Activated CD8-positive, alpha-beta memory T cell treated with anti-CD3 and anti-CD28 coated beads, Interleukin-2, amount 50 U/mL, for 1 hour (primary cell): Measurements from ENCODE around the gene NDE1.

ENCODE experiments used
- DNase-seq: peaks from one replicate; pipeline ENCODE4 v3.0.0-alpha.2; 2020; ENCODE audit errors: extremely low read depth

Gene NDE1

DNA sequence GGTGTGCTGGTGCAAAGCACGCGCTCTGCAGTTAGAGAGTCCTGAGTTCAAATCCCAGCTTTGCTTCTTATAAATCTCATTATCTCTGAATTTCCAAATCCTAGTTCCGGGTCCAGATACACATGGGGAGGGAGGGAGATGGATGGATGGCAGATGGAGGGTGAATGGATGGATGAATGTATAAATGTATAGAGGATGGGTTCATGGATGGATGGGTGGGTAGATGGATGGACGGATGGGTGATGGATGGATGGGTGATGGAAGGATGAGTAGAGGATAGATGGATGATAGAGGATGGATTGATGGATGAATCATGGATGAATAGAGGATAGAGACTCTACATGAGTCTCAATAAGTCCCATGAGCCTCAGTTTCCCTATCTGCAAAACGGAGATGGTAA, 116.9 kb downstream of the NDE1 start:
- DNase-seq = no peak

DNA sequence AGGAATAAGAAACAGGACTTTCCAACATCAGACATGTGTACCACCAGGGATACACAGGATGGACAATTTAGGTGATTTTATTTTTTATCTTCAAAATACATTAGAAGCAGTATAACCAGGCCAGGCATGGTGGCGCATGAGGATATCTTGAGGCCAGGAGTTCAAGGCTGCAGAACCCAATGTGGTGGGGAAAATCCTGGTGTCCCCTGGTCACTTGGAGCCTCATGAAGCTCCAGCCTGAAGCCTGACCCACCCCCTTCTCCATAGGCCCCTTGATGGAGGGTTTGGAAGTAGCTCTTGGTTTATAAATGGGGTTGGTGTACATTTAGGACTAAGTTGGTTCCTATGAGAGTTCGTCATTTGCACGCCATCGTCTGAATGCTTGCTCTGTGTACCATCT, 118.2 kb downstream of the NDE1 start:
- DNase-seq = no peak

DNA sequence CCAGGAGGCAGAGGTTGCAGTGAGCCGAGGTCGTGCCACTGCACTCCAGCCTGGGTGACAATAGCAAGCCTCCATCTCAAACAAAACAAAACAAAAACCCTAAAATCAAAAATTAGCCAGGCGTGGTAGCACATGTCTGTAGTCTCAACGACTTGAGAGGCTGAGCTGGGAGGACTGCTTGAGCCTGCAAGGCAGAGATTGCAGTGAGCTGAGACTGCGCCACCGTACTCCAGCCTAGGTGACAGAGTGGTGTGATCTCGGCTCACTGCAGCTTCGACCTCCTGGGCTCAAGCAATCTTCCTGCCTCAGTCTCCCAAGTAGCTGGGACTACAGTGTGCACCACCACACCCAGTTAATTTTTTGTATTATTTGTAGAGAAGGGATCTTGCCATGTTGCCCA, 119.2 kb downstream of the NDE1 start:
- DNase-seq = no peak

DNA sequence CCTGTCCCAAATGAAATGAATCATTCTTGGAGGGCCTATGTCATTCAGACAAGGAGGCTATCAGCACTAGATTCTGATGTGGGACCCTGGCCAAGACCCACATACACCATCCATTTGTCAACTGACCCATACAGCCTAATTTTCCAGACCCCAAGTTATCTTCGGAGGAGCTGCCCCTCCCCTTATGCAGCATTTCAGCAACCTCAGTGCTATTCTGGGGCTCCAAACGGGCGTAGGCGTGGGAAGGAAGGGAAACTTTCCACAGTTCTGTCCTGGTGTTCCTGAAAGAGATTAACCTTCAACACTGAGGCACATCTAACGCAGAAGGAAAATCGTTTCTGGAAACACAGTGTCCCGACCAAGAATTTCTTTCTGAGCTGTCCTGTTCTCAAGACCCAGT, 120.1 kb downstream of the NDE1 start:
- DNase-seq = no peak

DNA sequence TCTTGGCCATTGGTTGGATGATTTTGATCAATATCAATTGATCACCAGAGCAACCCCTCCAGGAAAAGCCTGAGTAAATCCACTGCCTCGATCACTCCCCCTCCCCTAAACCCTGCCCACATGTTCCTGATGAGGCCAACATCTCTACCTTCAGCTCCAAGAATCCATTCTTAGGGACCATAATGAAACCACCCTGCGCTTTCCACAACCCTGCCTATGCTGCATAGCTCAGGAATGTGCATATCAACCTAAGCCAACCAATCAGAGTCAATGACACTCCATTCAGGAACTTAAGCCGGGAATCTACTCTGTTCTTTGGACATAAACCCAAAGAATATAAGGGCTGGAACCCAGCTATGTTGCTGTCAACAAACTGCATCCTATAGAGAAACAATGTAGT, 120.5 kb downstream of the NDE1 start:
- DNase-seq = no peak

DNA sequence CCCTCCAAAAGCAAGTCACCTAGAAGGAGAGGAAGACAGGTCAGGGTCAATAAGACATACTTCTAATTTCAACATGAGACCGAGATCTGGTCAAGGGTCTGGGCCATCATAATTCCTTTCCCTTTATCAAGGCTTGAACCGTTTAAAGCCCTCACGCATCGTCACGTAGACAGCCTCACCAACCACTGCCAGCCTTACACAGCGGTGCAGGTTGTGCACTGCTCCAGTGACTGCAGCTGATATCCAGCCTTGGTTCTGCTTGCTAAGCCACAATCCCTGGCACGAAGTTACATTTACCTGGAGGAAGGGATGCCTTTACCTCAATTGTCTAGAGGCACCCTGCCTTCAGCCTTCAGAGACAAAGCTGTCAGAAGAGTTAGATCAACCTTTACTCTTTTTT, 121.6 kb downstream of the NDE1 start:
- DNase-seq = no peak

DNA sequence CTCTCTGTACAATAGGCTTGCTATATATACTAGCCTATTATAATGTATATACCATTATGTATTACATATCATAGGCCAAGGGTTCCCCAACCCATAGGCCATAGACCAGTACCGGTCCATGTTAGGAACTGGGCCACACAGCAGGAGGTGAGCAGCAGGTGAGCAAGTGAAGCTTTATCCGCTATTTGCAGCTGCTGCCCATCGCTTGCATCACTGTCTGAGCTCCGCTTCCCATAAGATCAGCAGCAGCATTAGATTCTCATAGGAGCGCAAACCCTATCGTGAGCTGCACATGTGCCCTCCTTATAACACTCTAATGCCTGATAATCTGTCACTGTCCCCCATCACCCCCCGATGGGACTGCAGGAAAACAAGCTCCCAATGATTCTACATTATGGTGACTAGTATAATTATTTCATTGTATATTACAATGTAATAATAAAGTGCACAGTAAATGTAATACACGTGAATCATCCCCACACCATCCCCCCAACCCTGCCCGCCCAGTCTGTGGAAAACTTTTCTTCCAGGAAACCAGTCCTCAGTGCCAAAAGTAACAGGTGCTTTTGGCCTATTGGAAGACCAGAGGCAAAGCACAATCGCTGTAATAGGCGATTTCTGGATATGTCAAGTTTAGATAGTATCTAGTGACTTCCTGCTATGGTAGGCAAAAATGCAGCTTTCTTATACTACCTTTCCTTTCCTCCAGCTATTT, 122.7 kb downstream of the NDE1 start:
- DNase-seq = no peak

DNA sequence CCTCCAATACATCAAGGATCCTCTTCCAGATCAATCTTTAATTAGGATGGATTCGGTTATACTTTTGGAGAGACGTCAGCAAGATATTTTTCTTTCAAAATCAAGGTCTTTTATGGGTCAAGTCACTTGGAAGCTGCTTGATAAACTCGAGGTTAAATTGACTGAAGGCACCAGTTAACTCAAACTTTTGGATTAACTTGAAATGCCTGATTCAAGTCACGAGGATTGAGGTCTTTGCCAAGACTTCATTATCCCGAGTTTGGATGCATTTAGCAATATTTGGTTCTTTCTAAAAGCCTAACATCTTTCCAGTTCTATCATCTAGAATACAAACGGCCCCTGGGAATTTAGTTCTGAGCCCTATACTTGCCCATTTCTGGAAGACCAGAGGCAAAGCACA, 123.9 kb downstream of the NDE1 start:
- no peak for DNase-seq

DNA sequence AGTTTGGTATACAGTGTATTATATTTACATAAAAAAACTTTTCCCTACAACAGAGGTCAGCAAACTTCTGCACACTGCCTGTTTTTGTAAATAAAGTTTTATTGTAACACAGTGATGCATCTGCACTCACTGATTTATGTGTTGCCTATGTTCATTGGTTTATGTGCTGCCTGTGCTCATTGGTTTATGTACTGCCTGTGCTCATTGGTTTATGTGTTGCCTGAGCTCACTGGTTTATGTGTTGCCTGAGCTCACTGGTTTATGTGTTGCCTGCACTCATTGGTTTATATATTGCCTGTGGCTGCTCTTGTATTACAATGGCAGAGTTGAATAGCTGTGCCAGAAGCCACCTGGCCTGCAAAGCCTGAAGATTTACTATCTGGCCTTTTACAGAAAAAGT, 125.2 kb downstream of the NDE1 start:
- no peak for DNase-seq

DNA sequence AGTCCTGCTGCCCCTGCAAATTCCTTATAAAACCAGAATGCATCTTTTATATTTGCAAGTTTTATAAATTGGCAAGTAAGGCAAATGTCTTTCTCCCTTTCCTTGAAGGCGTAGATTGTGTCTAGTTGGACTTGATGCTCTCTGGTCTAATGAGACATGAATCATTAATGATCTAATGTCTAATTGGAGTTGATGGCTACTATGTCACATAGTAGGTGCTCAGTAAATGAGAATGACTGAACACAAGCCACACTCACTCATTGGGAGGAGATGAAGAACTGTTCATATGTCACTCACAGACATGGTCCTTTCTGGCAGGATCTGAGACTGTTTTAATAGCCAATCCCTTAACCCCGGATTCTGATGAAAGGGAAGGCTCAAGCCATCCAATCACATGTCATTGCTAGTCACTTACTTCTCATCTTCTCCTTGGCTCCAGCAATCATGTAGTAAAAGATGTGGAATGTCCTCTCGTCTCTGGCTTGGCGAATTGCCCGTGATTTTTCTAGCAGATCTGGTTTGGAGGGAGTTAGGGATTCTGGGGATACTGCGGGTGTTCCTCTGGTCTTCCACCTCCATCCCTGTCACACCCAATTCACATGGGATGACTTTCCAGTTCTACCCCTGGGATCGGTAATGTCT, 125.7 kb downstream of the NDE1 start:
- no peak for DNase-seq
